OCI-LY3 (cell line): Measurements from ENCODE around the gene ZNF208.

Experiments used
- CTCF ChIP-seq: fragments of 200-600, 300-600 bp; sonication (generic); IDR thresholded peaks from 2 replicates; pipeline ENCODE4 v1.5.1; 2014; ENCODE audit warnings: antibody characterized with exemption, low read length, low read depth
- EZH2phosphoT487 ChIP-seq: fragments of 200-600 bp; shearing (Covaris generic); IDR thresholded peaks from 2 replicates; pipeline ENCODE4 v1.6.1; 2018; ENCODE audit warnings: antibody characterized with exemption, mixed run types, low read depth

- TF ChIP-seq EZH2phosphoT487 (no peak), CTCF (no peak)
These were observed 108.9 kb downstream of the ZNF208 start for GRCh38 chr19:21901861-21902260.
